OCI-M2 (cell line): ENCODE data around the gene STK25.

ENCODE experiments used
- DNase-seq: peaks from one replicate; lab custom pipeline; 2025; ENCODE audit not compliant: unreplicated experiment; lab: John Stamatoyannopoulos, UW

Gene STK25

DNA sequence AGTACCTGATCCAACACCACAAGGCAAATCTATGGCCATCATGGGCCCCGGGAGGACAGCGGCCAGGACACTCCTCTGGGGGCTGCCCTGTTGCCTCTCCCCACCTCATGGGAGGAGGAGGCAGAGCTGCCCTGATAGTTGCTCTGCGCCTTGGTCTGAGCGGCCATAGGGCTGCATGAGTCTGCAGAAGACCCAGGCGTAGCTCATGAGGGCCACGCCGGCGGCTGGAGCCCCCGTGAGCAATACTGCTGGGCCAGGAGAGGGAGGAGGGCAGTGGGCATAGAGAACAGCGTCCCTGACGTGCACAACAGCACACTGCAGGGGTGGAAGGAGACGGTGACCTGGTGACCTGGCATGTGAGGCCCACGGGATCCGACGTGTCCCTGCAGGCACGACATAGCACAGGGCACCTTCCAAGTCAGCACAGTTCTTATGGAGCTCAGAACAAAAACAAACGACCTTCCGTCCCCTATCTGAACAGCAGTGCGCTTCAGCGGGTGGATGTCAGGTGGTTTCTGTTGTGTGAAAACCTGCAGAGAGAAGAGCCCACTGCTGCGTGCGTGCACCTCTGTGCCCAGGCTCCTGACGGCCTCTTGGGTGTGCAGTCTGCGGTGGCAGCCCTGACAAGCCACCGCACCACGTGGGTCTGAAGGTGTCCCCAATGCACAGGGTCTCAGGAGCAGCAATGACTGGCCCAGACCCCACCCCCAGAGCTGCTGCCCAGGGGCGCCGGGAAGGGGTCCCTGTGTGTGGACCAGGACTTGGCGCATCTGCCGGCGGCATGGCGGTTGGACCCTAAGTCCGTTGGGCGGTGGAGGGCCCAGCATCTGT is 13.0 kb downstream of the STK25 start:
- DNase-seq: no peak

DNA sequence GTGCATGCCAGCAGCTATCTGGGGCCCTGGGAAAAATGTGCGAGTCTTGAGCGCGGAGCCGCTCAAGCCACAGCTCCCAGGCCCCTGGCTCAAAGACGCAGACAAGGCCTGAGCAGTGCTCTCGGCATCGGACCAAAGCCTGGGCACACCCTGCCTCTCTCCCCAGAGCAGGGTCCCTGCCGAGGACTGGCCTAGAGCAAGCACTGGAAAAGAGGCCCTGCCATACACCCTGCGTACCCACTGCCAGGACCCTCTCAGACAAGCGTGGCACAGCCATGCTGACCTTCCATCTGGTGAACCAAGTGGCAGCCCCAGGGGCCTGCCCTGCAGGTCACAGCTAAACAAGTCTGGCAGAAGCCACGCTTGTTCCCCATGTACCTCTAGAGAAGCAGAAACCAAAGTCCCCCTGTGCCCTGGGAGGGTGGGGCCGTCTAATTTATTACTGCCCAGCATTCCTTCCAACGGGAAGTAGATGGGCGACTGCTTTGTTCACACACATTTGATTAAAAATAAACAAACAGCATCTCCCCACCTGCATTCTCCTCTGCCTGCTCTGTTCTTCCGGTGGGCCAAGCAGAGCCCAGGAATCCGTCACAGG is 14.0 kb downstream of the STK25 start:
- DNase-seq: no peak

DNA sequence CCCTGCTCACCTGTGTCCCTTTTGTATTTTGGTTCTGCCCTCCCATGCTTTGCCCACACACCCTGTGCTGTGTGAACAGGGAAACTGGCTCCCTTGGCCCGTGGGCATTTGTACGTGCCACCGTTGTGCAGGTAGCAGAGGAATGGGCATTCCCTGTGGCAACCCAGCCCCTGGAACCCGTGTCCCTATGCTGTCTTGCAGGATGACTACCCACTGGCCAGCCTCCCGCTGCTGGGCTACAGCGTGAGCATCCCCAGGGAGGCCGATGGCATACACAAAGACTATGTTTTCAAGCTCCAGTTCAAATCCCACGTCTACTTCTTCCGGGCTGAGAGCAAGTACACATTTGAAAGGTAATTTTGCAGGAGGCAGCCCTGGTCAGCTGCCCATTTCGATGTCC is 15.3 kb downstream of the STK25 start:
- DNase-seq: no peak

DNA sequence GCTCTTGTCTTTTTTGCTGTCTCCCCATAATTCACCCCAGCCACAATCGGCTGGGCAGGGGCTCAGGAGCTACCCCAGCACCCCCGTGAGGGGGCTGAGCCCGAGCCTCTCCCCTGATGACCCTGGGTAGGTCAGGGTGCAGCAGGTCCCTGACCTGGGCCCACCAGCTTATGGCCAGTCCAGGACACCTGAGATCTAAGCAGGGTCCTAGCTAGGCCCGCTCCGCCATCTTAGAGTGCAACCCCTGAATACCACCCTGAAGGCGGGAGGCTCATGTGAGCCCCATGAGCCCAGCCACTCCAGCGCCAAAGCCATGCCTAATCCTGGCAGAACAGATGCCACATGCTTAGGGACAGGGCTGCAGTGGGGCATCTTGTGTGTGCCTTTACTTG is 16.2 kb downstream of the STK25 start:
- no peak for DNase-seq

DNA sequence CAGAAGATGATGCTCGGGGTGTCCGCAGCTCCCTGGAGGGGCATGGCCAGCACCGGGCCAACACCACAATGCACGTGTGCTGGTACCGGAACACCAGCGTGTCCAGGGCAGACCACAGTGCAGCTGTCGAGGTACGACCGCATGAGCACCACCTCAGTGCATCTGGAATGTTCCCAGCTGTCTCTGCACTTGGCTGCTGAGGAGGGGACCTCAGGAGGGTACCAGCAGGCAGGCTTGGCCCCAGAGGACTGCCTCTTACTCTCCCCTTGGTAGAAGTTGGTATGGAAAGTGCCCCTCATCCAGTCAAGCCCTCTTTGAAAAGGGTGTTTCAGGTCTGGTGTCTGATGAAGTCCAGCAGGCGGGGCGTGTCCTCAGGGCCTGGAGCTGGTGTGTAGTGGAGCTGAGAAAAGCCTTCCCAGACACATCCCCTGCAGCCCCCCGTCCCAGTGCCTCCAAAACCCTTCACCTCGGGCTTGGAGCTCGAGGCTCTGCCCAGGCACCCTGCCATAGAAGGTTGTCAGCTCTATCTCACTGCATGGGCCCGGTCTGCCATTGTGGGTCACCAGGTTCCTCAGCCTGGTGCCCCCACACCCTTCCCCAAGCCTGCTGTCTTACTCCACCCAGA is 16.7 kb downstream of the STK25 start:
- DNase-seq: no peak

DNA sequence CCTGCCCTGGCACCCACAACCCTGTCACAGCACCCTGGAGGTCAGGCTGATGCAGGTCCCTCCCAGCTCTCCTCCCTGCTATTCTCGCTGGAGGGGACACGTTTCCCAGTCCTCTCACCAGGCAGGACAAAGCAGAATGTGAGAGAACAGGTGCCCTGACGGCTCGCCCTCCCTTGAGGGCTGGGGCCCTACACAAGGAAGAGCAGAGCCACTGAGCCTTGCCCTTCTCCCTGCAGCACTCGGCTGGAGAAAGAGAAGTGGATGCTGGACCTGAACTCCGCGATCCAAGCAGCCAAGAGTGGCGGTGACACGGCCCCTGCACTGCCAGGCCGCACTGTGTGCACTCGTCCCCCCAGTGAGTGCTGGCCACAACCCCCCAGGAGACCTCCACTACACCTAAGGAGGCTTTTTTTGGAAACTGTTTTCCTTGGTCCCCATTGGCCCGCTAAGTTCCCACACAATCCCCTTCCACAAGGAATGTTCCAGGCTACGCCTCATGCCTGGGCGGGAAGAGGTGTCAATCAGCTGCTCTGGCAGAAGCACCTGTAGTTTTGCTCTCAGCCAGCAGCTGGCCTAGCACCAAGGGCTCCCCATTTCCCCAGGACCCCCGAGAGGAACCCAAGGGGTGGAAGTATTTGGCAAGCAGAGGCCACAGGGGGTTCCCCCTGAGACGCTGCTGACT is 17.4 kb downstream of the STK25 start:
- no peak for DNase-seq

DNA sequence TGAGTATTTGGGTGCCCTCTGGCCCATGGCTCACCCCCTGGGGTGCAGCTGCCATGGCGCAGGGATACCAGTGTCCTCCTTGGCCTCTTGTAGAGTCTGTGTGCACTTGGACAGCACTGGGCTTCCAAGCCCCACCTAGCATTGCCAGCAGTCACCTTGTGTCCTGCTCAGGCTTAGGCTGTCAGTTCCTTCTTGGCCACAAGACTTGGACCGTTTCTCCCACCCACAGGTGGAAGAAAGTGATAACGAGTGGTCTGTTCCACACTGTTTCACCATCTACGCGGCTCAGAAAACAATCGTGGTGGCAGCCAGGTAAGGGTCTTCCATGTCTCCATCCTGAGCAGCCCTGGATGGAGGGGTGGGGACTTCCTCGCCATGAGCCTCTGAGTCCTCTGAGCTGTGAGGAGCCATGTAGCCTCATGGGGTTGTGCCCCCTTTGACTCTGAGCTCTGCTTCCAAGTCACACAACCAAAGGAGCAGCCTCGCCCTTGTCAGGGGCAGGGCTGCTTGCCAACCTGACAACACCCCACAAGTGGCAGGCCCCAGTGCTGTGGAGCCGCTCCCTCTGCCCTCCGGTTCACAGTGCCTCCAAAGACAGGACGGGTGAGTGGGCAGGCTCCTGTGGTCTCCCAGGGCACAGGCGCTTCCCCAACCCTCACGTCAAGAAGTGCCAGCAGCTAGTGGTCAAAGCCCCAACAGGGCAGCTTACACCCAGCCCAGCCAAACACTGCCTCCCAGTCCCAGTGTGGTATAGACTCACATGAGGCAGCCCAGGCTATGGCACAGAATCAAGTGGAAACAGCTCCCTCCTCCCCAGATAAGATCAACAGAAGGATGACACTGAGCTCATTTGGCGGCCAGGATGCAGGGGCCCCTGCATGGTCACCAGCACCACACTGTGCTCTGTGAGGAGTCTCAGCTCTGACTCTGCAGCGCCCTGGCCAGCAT is 18.4 kb downstream of the STK25 start:
- DNase-seq: no peak

DNA sequence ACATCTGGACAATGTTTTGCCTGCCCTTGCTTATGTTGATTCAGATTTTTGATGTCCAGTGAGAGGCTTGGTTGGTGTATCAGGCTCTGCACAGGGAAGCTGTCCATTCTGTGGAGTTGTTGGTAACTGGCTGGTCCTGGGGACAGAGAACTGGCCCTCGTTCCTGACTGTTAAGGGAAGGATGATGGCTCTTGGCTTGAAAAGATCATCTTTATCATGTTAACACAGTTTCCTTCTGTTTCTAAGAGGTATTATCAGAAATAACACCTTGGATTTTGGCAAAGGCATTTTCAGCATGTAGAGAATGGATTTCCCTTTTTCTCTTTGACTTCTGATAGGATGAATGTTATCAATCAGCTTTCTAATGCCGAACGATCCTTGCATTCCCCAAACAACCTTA is 19.3 kb downstream of the STK25 start:
- no peak for DNase-seq

- DNase-seq: no peak
These were observed 23.0 kb downstream of the STK25 start for GRCh38 chr2:241485172-241485911.

GRCh38 chr2:241483305-241483704 is 25.1 kb downstream of the STK25 start:
- DNase-seq: no peak

DNA sequence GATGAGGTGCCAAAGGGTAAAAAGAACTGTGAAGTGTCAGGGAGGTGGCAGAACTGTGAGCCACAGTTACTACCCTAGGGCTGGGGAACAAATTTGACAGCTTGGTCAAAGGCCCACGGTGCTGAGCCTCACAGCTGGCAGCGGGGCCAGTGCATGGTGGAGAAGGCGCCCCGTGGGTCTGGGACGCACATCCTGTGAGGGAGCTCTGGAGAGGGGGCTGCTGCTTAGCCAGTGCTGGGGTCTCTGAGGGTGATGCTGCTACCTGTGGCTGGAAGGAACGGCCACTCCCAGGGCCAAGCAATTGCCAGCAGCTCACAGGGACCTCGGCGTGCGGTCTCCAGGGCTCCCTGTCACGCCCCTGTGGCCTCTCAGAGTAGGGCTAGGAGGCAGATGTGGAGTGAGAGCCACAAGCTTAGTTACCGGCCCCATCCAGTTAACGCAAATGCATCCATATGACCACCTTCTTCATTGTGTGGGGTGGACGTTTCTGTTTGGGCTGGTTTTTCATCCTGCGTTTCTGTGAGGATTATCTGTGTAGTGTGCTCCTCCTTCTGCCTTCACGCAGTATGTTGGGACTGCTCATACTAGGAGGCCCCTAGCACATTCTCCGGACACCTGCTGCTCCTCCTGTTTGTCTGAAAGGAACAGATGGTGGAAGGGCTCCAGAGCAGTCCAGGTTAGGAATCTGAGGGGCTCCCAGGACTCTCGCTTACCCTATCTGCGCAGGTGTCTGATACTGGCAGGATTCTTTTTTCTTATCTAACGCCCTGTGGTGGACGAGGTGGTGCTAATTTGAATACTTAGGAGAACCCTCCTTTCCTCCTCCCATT is 26.0 kb downstream of the STK25 start:
- DNase-seq: no peak

GRCh38 chr2:241481687-241482086 is 26.7 kb downstream of the STK25 start:
- DNase-seq: no peak

GRCh38 chr2:241479026-241479898 is 29.1 kb downstream of the STK25 start:
- no peak for DNase-seq

DNA sequence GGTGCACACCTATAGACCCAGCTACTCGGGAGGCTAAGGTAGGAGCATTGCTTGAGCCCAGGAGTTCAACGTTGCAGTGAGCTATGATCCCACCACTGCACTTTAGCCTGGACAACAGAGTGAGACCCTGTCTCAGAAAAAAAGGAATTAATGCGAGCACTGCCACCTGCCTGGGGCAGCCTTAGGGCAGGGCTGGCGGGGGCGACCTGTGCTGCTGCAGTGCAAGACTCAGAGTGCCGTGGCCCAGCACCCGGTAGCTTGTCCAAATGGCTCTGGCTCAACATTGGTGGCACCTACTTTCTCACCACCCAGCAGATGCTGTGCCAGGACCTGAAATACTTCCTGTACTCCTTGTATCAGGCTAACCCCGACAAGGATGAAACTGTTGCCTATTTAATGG is 30.2 kb downstream of the STK25 start:
- no peak for DNase-seq

DNA sequence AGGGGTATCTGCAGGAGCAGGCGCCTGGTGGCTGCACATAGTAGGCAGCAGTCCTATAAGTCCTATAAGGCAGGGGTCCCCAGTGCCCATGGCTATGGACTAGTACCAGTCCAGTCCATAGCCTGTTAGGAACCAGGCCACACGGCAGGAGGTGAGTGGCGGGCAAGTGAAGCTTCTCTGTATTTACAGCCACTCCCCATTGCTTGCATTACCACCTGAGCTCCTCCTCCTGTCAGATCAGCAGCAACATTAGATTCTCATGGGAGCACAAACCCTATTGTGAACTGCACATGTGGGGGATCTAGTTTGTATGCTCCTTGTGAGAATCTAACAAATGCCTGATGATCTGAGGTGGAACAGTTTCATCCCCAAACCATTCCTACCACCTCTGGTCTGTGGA is 33.1 kb downstream of the STK25 start:
- DNase-seq: no peak

GRCh38 chr2:241473399-241473798 is 35.0 kb downstream of the STK25 start:
- DNase-seq: no peak

DNA sequence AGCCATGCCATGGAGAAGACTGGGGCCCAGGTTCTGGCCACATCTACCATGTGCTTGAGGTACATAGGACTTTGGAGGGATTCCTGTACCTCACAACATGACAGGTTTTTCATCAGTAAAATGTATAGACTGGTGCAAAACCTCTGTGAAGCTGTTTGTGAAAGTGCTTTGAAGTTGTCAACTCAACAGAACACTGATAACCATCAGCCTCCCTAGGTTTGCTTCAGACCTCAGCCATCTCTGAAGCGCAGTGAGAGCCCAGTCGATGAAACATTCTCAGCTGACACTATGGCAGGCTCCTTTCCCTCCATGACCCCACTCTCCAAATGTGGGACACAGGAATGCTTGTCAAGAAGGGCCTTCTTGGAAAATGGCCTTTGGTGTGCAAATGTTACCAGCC is 38.6 kb downstream of the STK25 start:
- DNase-seq: no peak

DNA sequence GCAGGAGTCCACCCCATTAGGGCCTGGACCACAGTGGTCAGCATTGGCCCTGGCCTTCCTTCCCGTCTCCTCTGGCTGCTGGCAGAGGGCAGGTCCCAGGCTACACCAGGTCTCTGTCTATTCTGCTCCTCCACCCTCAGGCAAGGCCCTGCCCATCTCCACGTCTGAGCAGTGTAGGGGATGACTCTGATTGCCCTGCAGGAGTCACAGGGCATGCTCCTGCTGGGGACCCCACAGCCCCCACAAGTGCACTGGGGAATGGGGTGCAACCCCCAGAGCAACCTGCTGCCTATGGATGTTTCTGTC is 40.0 kb downstream of the STK25 start:
- no peak for DNase-seq
